ENCODE measurements around the gene AOAH.
"Not testable (repeated sequence)": the region's sequence is repeated elsewhere in the genome, so short reads cannot be mapped to it uniquely, and the experiment has no call there.

AOAH gene

GRCh38 chr7:36650320-36650719, 74.0 kb downstream of the AOAH start:
- no peak for TF ChIP-seq EZH2 (optimal IDR thresholded peaks at IDR 0.05; ENCODE audit: low read depth, low read length)
- no peak for TF ChIP-seq CTCF (IDR thresholded peaks at IDR 0.05; ENCODE audit: low read length)
- no peak for TF ChIP-seq EZH2phosphoT487 (IDR thresholded peaks at IDR 0.05; ENCODE audit: low read length)
- no peak overlapping the region for H2AFZ ChIP-seq (ENCODE audit: low read length)

GRCh38 chr7:36649319-36649718, 75.0 kb downstream of the AOAH start:
- not testable (repeated sequence) for H3K9ac ChIP-seq (ENCODE audit: low read length); H3F3A ChIP-seq (ENCODE audit: insufficient read depth, low read length); H3K4me1 ChIP-seq (ENCODE audit: low read length); H4K20me1 ChIP-seq (ENCODE audit: insufficient read depth, low read length); H3K4me2 ChIP-seq (ENCODE audit: low read depth, low read length); H3K27me3 ChIP-seq (replicated peaks; ENCODE audit: insufficient read depth, low read length); H3K79me2 ChIP-seq (ENCODE audit: low read length); H3K4me3 ChIP-seq (ENCODE audit: low read length); H2AFZ ChIP-seq (ENCODE audit: low read length); DNase-seq; H3K36me3 ChIP-seq (replicated peaks; ENCODE audit: insufficient read depth, low read length); H3K9me3 ChIP-seq (replicated peaks; ENCODE audit: insufficient read depth, low read length); H3K27ac ChIP-seq (ENCODE audit: low read length); H3K9me2 ChIP-seq (replicated peaks; ENCODE audit: insufficient read depth, low read length)

More at GRCh38 chr7:36650320-36650719, 74.0 kb downstream of the AOAH start:
- Histone ChIP-seq H3K79me2 (ENCODE audit: low read length) (no peaks in the 10 kb centered on the region), H3F3A (ENCODE audit: insufficient read depth, low read length) (no peaks in the 10 kb centered on the region), H3K4me2 (ENCODE audit: low read depth, low read length) (no peak overlapping the region), H3K27me3 (replicated peaks; ENCODE audit: insufficient read depth, low read length) (no peaks in the 10 kb centered on the region), H3K4me1 (ENCODE audit: low read length) (no peaks in the 10 kb centered on the region), H4K20me1 (ENCODE audit: insufficient read depth, low read length) (no peaks in the 10 kb centered on the region), H3K36me3 (replicated peaks; ENCODE audit: insufficient read depth, low read length) (no peaks in the 10 kb centered on the region), H3K27ac (ENCODE audit: low read length) (no peak overlapping the region), H3K9me2 (replicated peaks; ENCODE audit: insufficient read depth, low read length) (no peaks in the 10 kb centered on the region), H3K4me3 (ENCODE audit: low read length) (no peak overlapping the region), H3K9ac (ENCODE audit: low read length) (no peak overlapping the region), H3K9me3 (replicated peaks; ENCODE audit: insufficient read depth, low read length) (no peaks in the 10 kb centered on the region)
- DNase-seq, result no peak

- no peak for DNase-seq
- no peaks in the 10 kb centered on the region for H3K27me3 ChIP-seq (replicated peaks; ENCODE audit: insufficient read depth, low read length)
- no peaks in the 10 kb centered on the region for H3K9me3 ChIP-seq (replicated peaks; ENCODE audit: insufficient read depth, low read length)
- TF ChIP-seq EZH2 (optimal IDR thresholded peaks at IDR 0.05; ENCODE audit: low read depth, low read length), result no peak
- no peak for TF ChIP-seq EZH2phosphoT487 (IDR thresholded peaks at IDR 0.05; ENCODE audit: low read length)
- TF ChIP-seq CTCF (IDR thresholded peaks at IDR 0.05; ENCODE audit: low read length), result no peak
- H4K20me1 ChIP-seq (ENCODE audit: insufficient read depth, low read length), result no peaks in the 10 kb centered on the region
- no peak overlapping the region for H3K27ac ChIP-seq (ENCODE audit: low read length)
- no peaks in the 10 kb centered on the region for H3K4me1 ChIP-seq (ENCODE audit: low read length)
- H3K4me3 ChIP-seq (ENCODE audit: low read length), result no peak overlapping the region
- H3K79me2 ChIP-seq (ENCODE audit: low read length), result no peaks in the 10 kb centered on the region
- no peaks in the 10 kb centered on the region for H3F3A ChIP-seq (ENCODE audit: insufficient read depth, low read length)
- no peak overlapping the region for H3K4me2 ChIP-seq (ENCODE audit: low read depth, low read length)
- no peak overlapping the region for H2AFZ ChIP-seq (ENCODE audit: low read length)
- no peak overlapping the region for H3K9ac ChIP-seq (ENCODE audit: low read length)
- H3K36me3 ChIP-seq (replicated peaks; ENCODE audit: insufficient read depth, low read length), result no peaks in the 10 kb centered on the region
- no peaks in the 10 kb centered on the region for H3K9me2 ChIP-seq (replicated peaks; ENCODE audit: insufficient read depth, low read length)
Measured at GRCh38 chr7:36648441-36648840, 75.9 kb downstream of the AOAH start.

GRCh38 chr7:36644625-36645422, 79.5 kb downstream of the AOAH start:
- Histone ChIP-seq H3K79me2 (ENCODE audit: low read length) (no peaks in the 10 kb centered on the region), H2AFZ (ENCODE audit: low read length) (no peak overlapping the region), H3K36me3 (replicated peaks; ENCODE audit: insufficient read depth, low read length) (no peaks in the 10 kb centered on the region), H3K4me3 (ENCODE audit: low read length) (no peak overlapping the region), H3K27ac (ENCODE audit: low read length) (no peak overlapping the region), H3K4me2 (ENCODE audit: low read depth, low read length) (no peak overlapping the region), H3K9me2 (replicated peaks; ENCODE audit: insufficient read depth, low read length) (no peaks in the 10 kb centered on the region), H4K20me1 (ENCODE audit: insufficient read depth, low read length) (no peaks in the 10 kb centered on the region), H3K9me3 (replicated peaks; ENCODE audit: insufficient read depth, low read length) (no peaks in the 10 kb centered on the region), H3K4me1 (ENCODE audit: low read length) (no peaks in the 10 kb centered on the region), H3K9ac (ENCODE audit: low read length) (no peak overlapping the region), H3F3A (ENCODE audit: insufficient read depth, low read length) (no peaks in the 10 kb centered on the region), H3K27me3 (replicated peaks; ENCODE audit: insufficient read depth, low read length) (no peaks in the 10 kb centered on the region)
- TF ChIP-seq EZH2phosphoT487 (IDR thresholded peaks at IDR 0.05; ENCODE audit: low read length), result no peak
- no peak for TF ChIP-seq EZH2 (optimal IDR thresholded peaks at IDR 0.05; ENCODE audit: low read depth, low read length)
- TF ChIP-seq CTCF (IDR thresholded peaks at IDR 0.05; ENCODE audit: low read length), result no peak
- DNase-seq, result no peak
